GM12878 (cell line): Measurements from ENCODE around the gene ERCC2.

Source experiments
- ASH2L ChIP-seq: fragments of 300-600, 200-600 bp; sonication (generic); IDR thresholded peaks from 2 replicates; pipeline ENCODE4 v1.6.1; 2017; ENCODE audit warnings: low read depth, mild to moderate bottlenecking, borderline replicate concordance
- ATF2 ChIP-seq: IDR thresholded peaks from 2 replicates; pipeline ENCODE4 v1.6.1; 2012; ENCODE audit warnings: low read length, inconsistent platforms
- CEBPB ChIP-seq, 2 experiments: fragments of 150-350 bp in 1 of 2; IDR thresholded peaks; 2 replicates each; pipeline ENCODE4 v1.6.1; 2012 to 2014; ENCODE audit warnings: low read depth in 2 of 2, low read length in 2 of 2, borderline replicate concordance in 1 of 2, inconsistent platforms in 1 of 2
- FOXK2 ChIP-seq: fragments of 450-650 bp; IDR thresholded peaks from 2 replicates; pipeline ENCODE4 v1.6.1; 2017; ENCODE audit warnings: mild to moderate bottlenecking, moderate library complexity
- NRF1 ChIP-seq: conservative IDR thresholded peaks from 2 replicates; pipeline ENCODE4 v1.6.1; 2011; ENCODE audit warnings: mild to moderate bottlenecking, low read depth, low read length, improper control_type of control experiment
- POLR2A ChIP-seq: IDR thresholded peaks from 2 replicates; pipeline ENCODE4 v1.6.1; 2011; ENCODE audit warnings: low read depth, mild to moderate bottlenecking, low read length
- POU2F2 ChIP-seq: IDR thresholded peaks from 3 replicates; pipeline ENCODE4 v1.6.1; 2011; ENCODE audit warnings: low read depth, mild to moderate bottlenecking, low read length, borderline replicate concordance
- RBBP5 ChIP-seq: fragments of 200-600 bp; sonication (generic); conservative IDR thresholded peaks from 2 replicates; pipeline ENCODE4 v1.6.1; 2016
- SMC3 ChIP-seq: IDR thresholded peaks from 2 replicates; pipeline ENCODE4 v1.6.1; 2011; ENCODE audit warnings: low read length, improper control_type of control experiment, borderline replicate concordance
- YY1 ChIP-seq: IDR thresholded peaks from 2 replicates; pipeline ENCODE4 v1.6.1; 2011; ENCODE audit warnings: low read depth, mild to moderate bottlenecking, low read length
- ZNF24 ChIP-seq: fragments of 450-650 bp; IDR thresholded peaks from 2 replicates; pipeline ENCODE4 v1.6.1; 2017; ENCODE audit warnings: antibody characterized with exemption, mild to moderate bottlenecking

GRCh38 chr19:45363861-45364459 is 6.4 kb downstream of the ERCC2 start:
- TF ChIP-seq FOXK2 (no peak), ASH2L (no peak), POLR2A (no peak), CEBPB (IDR thresholded peaks at IDR 0.05; ENCODE audit: borderline replicate concordance in 1 of 2, low read depth in 2 of 2, low read length in 2 of 2) (no peak), YY1 (no peak), ZNF24 (no peak), SMC3 (no peak), RBBP5 (no peak), NRF1 (no peak), POU2F2 (no peak), ATF2 (no peak)
